HG03064 (cell line): ENCODE measurements around the gene TMEM167B.
"Not testable (repeated sequence)": the region's sequence is repeated elsewhere in the genome, so short reads cannot be mapped to it uniquely, and the experiment has no call there.

ENCODE experiments used
- ATAC-seq: cut with Tn5 transposase; IDR thresholded peaks from one replicate; pipeline ENCODE4 v1.9.1; 2021; ENCODE audit warnings: low read depth; ENCODE audit not compliant: unreplicated experiment

TMEM167B gene

GRCh38 chr1:109112652-109113285 is 22.2 kb downstream of the TMEM167B start:
- ATAC-seq, result no peak

GRCh38 chr1:109113590-109114341 is 23.2 kb downstream of the TMEM167B start, which contains the start of gene ELAPOR1:
Gene ELAPOR1, plus strand, starts transcription at chr1:109114115. Its CDS starts 69 bp downstream, at chr1:109114184.
- ATAC-seq, result no peak

- ATAC-seq, result no peak
These were observed 23.7 kb downstream of the TMEM167B start for GRCh38 chr1:109114342-109114674.

GRCh38 chr1:109115685-109116084 is 25.1 kb downstream of the TMEM167B start:
- no peak for ATAC-seq

GRCh38 chr1:109116286-109116685 is 25.7 kb downstream of the TMEM167B start:
- no peak for ATAC-seq

- ATAC-seq, result no peak
These were observed 27.5 kb downstream of the TMEM167B start for GRCh38 chr1:109118089-109118488.

GRCh38 chr1:109120356-109120755 is 29.8 kb downstream of the TMEM167B start:
- no peak for ATAC-seq

- no peak for ATAC-seq
These were observed 40.5 kb downstream of the TMEM167B start for GRCh38 chr1:109131059-109131458.

GRCh38 chr1:109131800-109132199 is 41.2 kb downstream of the TMEM167B start:
- ATAC-seq, result no peak

GRCh38 chr1:109133002-109133706 is 42.6 kb downstream of the TMEM167B start:
- ATAC-seq, result no peak

- ATAC-seq, result peak; percentile 57
These were observed 43.3 kb downstream of the TMEM167B start for GRCh38 chr1:109133815-109134214.

GRCh38 chr1:109134423-109134822 is 43.9 kb downstream of the TMEM167B start:
- ATAC-seq, result peak; percentile 60

- ATAC-seq, result no peak
These were observed 45.4 kb downstream of the TMEM167B start for GRCh38 chr1:109135940-109136339.

- no peak for ATAC-seq
These were observed 46.2 kb downstream of the TMEM167B start for GRCh38 chr1:109136766-109137165.

- no peak for ATAC-seq
These were observed 47.4 kb downstream of the TMEM167B start for GRCh38 chr1:109137958-109138357.

GRCh38 chr1:109138358-109138757 is 47.8 kb downstream of the TMEM167B start:
- no peak for ATAC-seq

GRCh38 chr1:109140392-109140791 is 49.8 kb downstream of the TMEM167B start:
- ATAC-seq, result no peak

GRCh38 chr1:109142260-109142659 is 51.7 kb downstream of the TMEM167B start:
- no peak for ATAC-seq

GRCh38 chr1:109142725-109143124 is 52.2 kb downstream of the TMEM167B start:
- ATAC-seq, result not testable (repeated sequence)
